CD1c-positive myeloid dendritic cell (primary cell): Measurements from ENCODE around the gene MCM5.

ENCODE experiments used
- DNase-seq: peaks from one replicate; pipeline ENCODE4 v3.0.0-alpha.2; 2016; ENCODE audit errors: extremely low spot score

MCM5 gene

DNA sequence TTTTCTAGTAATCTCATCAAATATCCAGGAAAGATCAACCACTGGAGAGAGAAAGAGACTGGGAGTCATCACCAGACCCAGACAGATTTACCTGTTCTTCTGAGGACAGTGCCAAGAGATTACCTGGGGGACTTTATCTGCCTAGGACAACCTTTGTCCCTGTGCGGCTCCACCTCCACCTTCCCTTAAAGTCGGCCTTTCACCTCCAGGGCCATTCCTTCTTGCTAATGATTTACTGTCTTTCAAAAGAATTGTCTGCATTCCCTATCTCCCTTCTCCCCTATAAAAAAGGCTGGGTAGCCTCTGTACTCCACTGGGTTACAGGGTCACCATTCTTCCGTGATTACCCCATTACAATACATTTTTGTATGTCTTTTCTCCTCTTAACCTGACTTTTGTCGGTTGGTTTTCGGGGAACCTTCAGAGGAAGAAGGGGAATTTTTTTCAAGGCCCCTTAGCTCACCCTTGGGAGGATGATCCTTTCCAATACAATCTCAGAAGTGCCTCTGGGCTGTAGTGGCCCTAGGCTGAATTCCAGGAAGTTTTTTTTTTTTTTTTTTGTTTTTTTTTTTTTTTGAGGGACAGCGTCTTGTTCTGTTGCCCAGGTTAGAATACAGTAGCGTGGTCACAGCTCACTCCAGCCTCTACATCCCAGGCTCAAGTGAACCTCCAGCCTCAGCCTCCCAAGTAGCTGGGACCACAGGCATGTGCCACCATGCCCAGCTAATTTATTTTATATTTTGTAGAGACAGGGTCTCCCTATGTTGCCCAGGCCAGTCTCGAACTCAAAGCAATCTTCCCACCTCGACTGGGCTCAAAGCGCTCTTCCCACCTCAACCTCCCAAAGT lies 20.6 kb upstream of the MCM5 start:
- DNase-seq, result no peak

GRCh38 chr22:35380013-35380412 lies 19.9 kb upstream of the MCM5 start:
- DNase-seq, result peak; percentile 32

DNA sequence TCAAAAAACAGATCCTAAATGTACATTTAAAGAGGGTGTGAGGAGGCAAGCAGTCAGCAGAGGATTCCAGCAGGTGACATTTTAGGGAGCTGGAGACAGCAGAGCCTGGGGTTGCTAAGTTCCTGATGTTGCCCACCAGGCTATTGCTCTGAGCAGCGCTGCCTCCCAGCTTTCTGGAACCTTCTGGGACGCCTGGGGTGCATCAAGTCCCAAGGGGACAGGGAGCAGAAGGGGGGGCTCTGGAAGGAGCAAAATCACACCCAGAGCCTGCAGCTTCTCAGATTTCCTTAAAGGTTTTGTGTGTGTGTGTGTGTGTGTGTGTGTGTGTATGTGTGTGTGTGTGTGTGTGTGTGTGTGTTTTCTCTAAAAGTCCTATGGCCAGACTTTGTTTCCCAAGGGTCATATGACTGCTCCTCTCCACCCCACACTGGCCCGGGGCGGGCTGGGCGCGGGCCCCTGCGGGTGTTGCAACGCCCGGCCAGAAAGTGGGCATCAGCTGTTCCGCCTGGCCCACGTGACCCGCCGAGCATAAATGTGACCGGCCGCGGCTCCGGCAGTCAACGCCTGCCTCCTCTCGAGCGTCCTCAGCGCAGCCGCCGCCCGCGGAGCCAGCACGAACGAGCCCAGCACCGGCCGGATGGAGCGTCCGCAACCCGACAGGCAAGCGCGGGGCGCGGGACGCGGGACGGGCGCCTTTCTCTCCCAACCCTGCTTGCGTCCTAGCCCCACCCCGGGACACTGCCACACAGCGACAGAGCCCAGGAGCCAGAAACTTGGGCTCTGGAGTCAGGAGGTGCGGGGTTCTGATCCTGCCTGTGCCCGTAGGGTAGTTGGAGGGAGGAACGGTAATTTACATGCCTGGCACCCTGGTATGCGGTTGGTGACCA lies 19.2 kb upstream of the MCM5 start, which contains the start of gene HMOX1:
HMOX1 (plus strand) TSS at position 560 of the 887 bp plus-strand sequence; CDS start at position 638, 78 bp downstream.
- DNase-seq, result peak; percentile 96

DNA sequence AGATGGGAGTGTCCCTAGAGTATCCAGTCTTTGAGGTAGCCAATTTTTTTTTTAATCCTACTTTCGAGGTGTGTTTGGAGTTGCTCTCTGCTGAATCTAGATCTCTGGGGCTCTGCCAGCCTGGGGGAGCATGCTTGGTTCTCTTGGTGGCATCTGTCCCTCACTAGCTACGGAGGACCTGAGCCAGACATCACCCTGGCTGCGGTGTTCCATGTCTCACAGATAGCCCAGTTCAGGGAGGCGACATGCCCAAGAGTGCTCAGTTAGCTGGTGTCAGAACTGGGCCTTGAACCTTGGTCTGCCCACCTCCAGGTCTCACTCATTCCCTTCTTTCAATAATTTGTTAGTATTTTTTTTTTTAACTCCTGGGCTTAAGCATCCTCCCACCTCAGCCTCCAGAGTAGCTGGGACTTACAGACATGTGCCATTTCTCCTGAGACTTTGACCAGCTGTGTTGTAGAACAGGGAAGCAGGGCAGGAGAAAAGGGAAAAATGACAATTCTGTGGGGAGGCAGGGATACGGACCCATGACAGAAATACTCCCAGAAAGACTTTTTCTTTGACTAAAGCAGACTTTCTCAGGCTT lies 18.4 kb upstream of the MCM5 start:
- DNase-seq, result no peak

DNA sequence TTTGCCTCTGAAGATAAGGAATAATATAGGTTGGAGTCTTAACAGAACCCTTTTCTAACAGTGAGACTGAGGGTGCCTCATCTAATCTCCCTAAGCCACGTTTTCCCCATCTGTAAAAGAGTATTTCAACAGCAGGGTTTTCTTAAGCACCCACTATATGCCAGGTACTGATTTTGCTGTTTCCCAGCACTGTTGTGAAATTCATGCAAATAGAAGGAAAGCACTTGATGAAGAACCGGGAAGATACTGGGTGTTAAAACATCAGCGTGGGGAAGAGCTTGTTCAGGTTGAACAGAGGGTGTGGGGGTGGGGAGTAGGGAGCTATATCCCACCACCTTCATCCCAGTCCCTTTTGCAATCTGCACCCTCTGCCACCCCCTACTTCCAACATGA lies 16.3 kb upstream of the MCM5 start:
- no peak for DNase-seq

- no peak for DNase-seq
Observed at GRCh38 chr22:35384527-35384926, 15.4 kb upstream of the MCM5 start.

GRCh38 chr22:35384975-35385588 lies 14.9 kb upstream of the MCM5 start:
- no peak for DNase-seq

DNA sequence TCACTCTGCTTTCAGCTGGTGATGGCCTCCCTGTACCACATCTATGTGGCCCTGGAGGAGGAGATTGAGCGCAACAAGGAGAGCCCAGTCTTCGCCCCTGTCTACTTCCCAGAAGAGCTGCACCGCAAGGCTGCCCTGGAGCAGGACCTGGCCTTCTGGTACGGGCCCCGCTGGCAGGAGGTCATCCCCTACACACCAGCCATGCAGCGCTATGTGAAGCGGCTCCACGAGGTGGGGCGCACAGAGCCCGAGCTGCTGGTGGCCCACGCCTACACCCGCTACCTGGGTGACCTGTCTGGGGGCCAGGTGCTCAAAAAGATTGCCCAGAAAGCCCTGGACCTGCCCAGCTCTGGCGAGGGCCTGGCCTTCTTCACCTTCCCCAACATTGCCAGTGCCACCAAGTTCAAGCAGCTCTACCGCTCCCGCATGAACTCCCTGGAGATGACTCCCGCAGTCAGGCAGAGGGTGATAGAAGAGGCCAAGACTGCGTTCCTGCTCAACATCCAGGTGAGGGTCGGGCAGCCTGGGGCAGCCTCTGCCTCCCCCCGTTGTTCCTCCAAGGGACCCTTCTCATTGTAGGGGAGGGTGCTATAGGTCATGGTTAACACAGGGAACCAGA lies 13.2 kb upstream of the MCM5 start:
- DNase-seq, result no peak

DNA sequence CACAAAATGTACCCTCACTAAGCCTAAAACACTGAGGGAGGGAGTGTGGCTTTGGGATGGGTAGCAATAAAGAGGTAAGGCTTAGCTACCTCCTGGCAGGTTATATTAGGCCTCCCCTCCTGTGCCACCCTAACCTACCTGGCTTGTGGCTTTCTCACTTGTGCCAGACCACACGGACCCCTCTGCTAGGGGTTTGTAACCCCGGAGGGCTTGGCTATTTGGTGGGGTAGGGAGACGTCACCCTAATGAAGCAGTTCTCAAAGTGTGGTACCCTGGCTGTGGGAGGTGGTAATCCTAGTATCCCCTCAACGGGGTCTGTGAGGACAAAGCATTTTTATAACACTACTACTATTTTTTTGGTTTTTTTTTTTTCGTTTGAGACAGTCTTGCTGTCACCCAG lies 9.0 kb upstream of the MCM5 start:
- no peak for DNase-seq

- DNase-seq, result no peak
Observed at GRCh38 chr22:35392357-35392756, 7.6 kb upstream of the MCM5 start.

- DNase-seq, result no peak
Observed at GRCh38 chr22:35393116-35394010, 6.6 kb upstream of the MCM5 start.

- DNase-seq, result no peak
Observed at GRCh38 chr22:35394011-35394312, 6.0 kb upstream of the MCM5 start.

DNA sequence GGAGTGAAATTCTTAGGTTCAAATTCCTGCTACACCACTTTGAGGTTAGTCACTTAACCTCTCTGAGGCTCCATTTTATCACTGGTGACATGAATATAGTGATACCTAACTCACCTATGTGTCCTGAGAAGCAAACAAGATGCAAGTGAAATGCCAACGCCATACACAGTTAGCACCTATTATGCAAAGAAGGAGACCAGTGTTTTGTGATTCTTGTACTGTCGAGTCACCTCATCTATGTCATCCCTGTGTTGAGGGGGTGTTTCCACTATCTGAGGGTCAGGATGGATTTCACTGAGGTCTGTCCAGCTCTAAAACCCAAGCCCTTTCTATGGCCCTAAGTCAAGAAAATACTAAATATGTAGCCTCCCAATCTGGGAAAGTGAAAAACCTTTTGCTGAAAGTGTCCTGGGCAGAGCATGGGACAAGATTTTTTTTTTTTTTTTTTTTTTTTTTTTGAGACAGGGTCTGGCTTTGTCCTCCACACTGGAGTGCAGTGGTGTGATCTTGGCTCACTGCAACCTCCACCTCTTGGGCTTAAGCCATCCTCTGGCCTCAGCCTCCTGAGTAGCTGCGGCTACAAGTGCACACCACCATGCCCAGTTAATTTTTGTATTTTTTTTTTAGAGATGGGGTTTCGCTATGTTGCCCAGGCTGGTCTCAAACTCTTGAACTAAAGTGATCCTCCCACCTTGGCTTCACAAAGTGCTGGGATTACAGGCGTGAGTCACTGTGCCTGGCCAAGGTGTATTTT lies 5.0 kb upstream of the MCM5 start:
- DNase-seq, result no peak

DNA sequence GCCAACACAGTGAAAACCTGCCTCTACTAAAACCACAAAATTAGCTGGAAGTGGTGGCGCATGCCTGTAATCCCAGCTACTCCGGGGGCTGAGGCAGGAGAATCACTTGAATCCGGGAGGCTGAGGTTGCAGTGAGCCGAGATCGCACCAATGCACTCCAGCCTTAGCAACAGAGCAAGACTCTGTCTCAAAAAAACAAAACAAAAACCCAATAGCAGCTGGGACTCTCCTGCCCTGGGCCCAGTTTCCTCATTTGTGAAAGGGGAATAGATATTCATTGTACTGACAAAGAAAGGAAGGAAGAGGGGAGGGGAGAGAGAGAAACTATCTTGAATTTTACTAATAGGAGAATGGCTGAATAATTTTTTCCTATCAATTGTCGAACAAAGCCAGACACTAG lies 3.3 kb upstream of the MCM5 start:
- peak; percentile 83 for DNase-seq

DNA sequence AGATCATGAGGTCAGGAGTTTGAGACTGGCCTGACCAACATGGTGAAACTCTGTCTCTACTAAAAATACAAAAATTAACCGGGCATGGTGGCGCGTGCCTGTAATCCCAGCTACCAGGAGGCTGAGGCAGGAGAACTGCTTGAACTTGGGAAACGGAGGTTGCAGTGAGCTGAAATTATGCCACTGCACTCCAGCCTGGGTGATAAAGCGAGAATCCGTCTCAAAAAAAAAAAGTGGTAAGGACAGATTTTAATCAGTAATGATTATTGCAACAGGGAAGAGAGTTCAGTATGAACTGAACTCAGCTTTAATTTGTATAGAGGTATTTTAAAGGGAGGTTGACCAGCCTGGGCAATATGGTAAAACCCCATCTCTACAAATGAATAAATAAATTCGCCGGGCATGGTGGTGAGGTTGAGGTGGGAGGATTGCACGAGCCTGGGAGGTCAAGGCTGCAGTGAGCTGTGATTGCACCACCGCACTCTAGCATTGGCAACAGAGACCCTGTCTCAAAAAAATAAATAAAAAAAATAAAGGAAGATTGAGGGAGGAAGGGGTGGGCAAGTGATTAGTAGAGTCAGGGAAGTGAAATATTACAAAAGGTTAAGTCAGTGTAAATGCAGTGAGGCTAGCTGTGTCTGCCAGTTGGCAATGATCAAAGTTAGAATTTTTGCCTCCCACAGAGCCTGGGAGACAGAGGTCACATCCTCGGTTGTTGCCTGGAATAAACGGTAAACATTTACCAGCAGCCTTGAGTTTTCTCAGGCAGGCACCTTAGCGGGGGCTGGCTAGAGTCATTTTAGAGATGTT lies 2.6 kb upstream of the MCM5 start:
- DNase-seq, result peak; percentile 63

GRCh38 chr22:35398591-35398973 lies 1.4 kb upstream of the MCM5 start:
- DNase-seq, result no peak

GRCh38 chr22:35399114-35399677 lies 744 bp upstream of the MCM5 start:
- no peak for DNase-seq

- no peak for DNase-seq
Observed at GRCh38 chr22:35400501-35400790, 506 bp downstream of the MCM5 start.

GRCh38 chr22:35401863-35402262 lies 1.9 kb downstream of the MCM5 start:
- no peak for DNase-seq
